ENCODE measurements around the gene BRD4. TPM values are rescaled to one million over a fixed set of nuclear protein-coding genes. Genes with fewer than 3 reads are reported as not detected.
"Not testable (repeated sequence)": the region's sequence is repeated elsewhere in the genome, so short reads cannot be mapped to it uniquely, and the experiment has no call there.

BRD4 gene
- total and polyA plus RNA-seq, 5 experiments from 2014 or later = 10.6 to 180 (median 37.2) TPM

DNA sequence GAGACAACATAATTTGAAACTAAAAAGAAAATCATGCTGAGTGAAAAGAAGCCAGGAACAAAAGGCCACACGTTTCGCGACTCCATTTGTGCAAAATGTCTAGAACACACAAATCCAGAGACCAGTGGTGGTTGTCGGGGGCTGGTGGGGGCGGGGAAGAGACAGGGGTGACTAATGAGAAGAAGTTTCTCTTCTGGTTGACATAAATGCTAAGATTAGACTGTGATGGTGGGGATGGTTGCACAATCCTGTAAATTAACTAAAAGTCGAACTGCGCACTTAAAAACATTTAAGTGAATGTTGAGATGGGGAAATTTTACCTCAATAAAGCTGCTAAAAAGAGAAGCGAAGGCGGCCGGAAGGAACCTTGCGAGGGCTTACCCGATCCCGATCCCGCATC is 40.1 kb upstream of the BRD4 start:
- H3K4me1 Mint-ChIP-seq = peaks cover 7 to 28% (median 20%) of the 10 kb centered on the region in 4 donors
- ATAC-seq = no peak
- peaks cover 0 to 68% (median 4%) of the 10 kb centered on the region in 3 donors for H3K36me3 Mint-ChIP-seq
- H3K27ac Mint-ChIP-seq = no peak overlapping the region
- POLR2A ChIA-PET = interaction anchor here (0.6 kb wide), 1 partner anchor 761 kb away, joined by 4 read pairs; no protein-coding TSS in a partner anchor
- DNase-seq = no peak
- H3K9me3 Mint-ChIP-seq = no peaks in the 10 kb centered on the region
- no peaks in the 10 kb centered on the region for H3K27me3 Mint-ChIP-seq
- no peak overlapping the region for H3K4me3 Mint-ChIP-seq

DNA sequence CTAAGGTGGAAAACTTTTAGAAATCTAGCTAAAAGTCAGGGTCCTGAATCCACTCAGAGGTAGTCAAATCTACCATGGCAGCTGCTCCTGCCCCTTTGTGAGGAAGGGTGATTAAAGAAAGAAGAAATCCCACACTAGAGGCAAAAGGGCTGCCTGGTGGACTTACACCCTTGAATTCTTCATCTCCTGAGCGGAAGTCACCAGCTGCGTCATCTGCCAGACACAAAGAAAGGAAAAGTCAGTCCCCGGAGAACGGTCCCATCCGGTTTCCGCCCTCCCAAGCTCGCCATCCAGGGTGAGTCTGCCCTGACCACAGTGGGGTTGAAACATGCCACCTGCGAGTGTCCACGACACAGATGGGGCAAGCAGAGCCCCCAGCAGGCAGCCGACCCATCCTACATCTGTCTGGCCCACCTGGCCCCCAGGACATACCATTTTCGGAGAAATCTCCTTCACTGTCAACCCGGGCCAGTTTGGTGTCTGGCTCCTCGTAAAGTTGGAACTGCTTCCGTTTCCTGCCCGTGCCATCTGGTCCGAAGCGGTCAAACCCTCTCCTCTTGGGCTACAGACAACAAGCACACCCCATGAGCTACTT is 39.5 kb upstream of the BRD4 start:
- H3K36me3 Mint-ChIP-seq = peaks cover 0 to 72% (median 8%) of the 10 kb centered on the region in 3 donors
- H3K4me1 Mint-ChIP-seq = peaks cover 3 to 22% (median 15%) of the 10 kb centered on the region in 4 donors
- no peak overlapping the region for H3K4me3 Mint-ChIP-seq
- H3K27ac Mint-ChIP-seq = no peak overlapping the region
- H3K9me3 Mint-ChIP-seq = no peaks in the 10 kb centered on the region
- ATAC-seq (no peak), DNase-seq (no peak)
- no peaks in the 10 kb centered on the region for H3K27me3 Mint-ChIP-seq
- POLR2A ChIA-PET = interaction anchor here (0.6 to 1.7 kb wide), 3 partner anchors 8 to 762 kb away, joined by 4 to 10 read pairs (median 4); partner anchors contain the start of genes AKAP8 and AKAP8L

DNA sequence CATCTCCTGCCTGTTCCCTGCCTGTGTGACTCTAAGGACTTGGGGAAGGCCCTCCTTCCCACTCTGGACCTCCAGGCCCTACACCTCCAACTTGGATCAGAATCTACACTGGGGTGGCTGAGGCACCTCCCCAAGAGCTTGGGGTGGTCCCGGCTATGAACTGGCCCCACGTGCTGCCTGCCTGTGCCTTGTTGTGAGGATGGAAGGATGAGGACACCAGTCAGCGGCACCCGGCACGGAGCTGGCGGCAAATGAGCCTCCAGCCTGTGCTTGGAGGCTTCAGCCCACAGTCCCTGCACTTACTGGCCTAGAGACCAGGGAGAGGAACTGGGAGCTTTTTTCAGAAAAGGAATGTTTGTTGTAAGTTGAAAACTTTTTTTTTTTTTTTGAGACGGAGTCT is 38.8 kb upstream of the BRD4 start:
- no peak overlapping the region for H3K4me3 Mint-ChIP-seq
- no peaks in the 10 kb centered on the region for H3K27me3 Mint-ChIP-seq
- H3K36me3 Mint-ChIP-seq = peaks cover 0 to 75% (median 8%) of the 10 kb centered on the region in 3 donors
- POLR2A ChIA-PET = interaction anchor here (1.4 to 1.7 kb wide), 2 partner anchors 9 to 47 kb away, joined by 4 to 10 read pairs; partner anchors contain the start of genes AKAP8 and AKAP8L
- DNase-seq (no peak), ATAC-seq (no peak)
- no peaks in the 10 kb centered on the region for H3K9me3 Mint-ChIP-seq
- H3K27ac Mint-ChIP-seq = no peak overlapping the region
- peaks cover 0 to 17% (median 10%) of the 10 kb centered on the region in 4 donors for H3K4me1 Mint-ChIP-seq

DNA sequence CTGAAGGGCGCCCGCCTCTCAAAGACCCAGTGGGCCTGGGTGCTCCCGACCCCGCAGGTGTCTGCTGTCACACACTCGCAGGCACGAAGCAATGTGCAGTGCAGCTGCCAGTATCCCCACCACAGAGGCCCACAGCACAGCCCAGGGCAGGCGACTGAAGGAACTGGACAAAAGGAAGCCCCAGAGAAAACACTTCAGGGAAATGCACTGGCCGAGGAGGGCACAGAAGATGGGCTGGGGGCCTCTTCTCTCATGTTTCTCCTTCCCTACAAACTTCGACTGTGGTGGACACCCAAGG is 37.2 kb upstream of the BRD4 start:
- Mint-ChIP-seq H3K27me3 (no peaks in the 10 kb centered on the region), H3K27ac (no peak overlapping the region), H3K4me1 (peaks cover 0 to 10% (median 4%) of the 10 kb centered on the region in 4 donors), H3K4me3 (no peak overlapping the region), H3K36me3 (peaks cover 0 to 86% (median 8%) of the 10 kb centered on the region in 3 donors), H3K9me3 (no peaks in the 10 kb centered on the region)
- DNase-seq = no peak
- ATAC-seq = no peak
- POLR2A ChIA-PET = interaction anchor here (1.3 kb wide), 1 partner anchor 10 kb away, joined by 6 read pairs; the partner anchor contains the start of gene AKAP8

DNA sequence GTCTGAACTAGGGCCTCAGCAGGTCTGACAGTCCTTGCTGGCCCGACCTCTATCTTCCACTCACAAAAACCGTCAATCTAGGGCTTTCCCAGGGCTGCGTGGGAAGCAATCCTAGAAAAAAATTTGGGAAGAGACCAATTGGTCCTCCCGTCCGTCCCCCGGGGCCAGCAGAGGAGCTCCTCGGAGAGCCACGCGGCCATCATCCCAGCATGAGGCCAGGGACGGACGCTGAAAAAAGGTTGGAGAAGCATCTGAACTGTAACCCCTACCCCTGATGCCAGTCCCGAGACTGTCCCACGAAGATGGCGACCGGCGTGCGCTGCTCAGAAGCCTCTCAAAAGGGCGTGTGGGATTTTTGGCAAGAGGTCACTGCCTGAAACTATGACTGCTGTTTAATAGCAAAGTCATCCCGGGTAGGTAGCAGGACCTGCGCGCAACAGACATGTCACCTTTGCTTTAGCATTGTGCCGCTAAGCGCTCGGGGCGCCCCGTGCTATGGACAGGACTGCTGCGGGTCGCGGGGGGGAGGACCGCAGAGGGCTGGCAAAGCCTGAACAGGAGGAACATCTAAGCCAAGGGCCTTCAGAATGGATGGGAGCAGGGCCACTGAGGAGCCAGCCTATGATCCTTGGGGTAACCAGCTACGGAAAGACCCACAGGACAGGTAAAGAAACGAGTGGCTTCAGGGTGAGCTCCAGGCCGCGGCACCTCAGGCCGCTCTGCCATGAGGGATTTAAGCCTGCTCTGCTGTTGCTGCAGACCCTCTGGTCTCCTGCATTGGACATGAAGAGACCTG is 36.7 kb upstream of the BRD4 start:
- POLR2A ChIA-PET = interaction anchor here (1.3 kb wide), 1 partner anchor 10 kb away, joined by 6 read pairs; the partner anchor contains the start of gene AKAP8

DNA sequence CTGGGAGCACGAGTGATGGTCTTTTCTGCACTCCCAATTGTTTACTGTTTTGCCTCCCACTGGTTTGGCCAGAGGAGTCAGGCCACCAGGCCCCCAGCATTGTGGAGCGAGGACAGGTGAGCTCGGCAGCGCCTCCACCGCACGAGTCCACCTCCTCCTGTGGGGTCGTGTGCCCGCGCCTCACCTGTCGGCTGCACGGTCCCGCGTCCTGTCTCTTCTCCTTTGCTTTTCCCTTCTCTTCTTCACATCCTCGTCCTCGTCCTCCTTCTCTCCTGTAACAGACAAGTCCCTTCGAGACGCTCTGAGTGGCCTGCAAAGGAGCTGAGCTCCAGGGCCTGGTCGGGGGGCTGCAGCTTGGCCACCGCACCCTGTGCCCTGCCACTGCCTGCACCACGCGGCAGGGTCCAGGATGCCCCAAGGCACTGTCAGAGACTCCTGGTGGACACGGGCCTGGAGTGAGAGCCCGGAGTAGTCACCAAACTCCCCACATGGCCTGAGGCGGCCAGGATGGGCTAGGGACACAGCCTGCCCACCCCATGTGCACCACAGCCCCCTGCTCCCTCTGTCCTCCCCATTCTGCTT is 35.8 kb upstream of the BRD4 start:
- Mint-ChIP-seq H3K27ac (peak overlapping the region in 1 of 10 donors; percentile 53), H3K4me3 (no peak overlapping the region), H3K4me1 (peaks cover 0 to 3% (median 1%) of the 10 kb centered on the region in 4 donors), H3K9me3 (no peaks in the 10 kb centered on the region), H3K27me3 (no peaks in the 10 kb centered on the region), H3K36me3 (peaks cover 0 to 85% (median 11%) of the 10 kb centered on the region in 3 donors)
- POLR2A ChIA-PET = no interaction called here
- ATAC-seq (no peak), DNase-seq (no peak)

More for the DNA sequence above, 36.7 kb upstream of the BRD4 start:
- Mint-ChIP-seq H3K27me3 (no peaks in the 10 kb centered on the region), H3K4me3 (peak overlapping the region in 1 of 10 donors; percentile 51), H3K4me1 (peaks cover 0 to 10% (median 3%) of the 10 kb centered on the region in 4 donors), H3K36me3 (peaks cover 0 to 90% (median 8%) of the 10 kb centered on the region in 3 donors), H3K9me3 (no peaks in the 10 kb centered on the region), H3K27ac (peak overlapping the region in 3 of 10 donors; percentile 18 to 60 (median 53))
- ATAC-seq (no peak), DNase-seq (no peak)

DNA sequence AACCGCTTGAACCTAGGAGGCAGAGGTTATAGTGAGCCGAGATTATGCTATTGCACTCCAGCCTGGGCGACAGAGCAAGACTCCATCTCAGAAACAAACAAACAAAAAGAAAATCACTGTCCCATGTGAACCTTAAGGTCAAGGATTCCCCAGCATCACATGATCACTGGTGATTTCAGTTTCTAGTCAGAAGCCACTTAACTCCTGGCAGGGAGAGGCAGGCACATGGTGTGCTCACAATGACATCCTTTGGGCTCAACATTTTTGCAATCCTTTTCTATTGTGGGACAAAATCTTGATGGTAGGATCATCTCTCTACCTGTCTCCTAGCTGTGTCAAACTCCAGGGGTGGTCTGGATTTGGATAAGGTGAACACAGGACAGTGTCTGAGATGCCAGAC is 35.1 kb upstream of the BRD4 start:
- peaks cover 0 to 81% (median 11%) of the 10 kb centered on the region in 3 donors for H3K36me3 Mint-ChIP-seq

DNA sequence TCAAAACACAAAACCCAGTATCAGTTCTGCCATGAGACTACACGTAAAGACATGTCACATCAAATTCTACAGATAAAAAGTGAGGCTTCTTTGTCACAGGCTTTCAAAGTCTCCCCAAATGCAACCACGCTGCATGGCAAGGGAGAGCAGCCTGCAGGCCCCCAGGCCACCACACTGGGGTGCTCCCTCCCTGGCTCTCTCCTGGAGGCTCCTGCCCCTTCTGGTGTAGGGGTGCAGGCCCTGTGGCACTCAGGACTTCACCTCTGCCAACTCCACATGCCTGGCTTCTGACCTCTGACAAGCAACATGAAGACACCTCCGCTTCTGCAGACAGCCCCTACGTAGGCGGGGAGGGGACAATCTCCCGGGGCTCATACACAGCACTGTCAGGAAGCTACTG is 32.9 kb upstream of the BRD4 start:
- H3K36me3 Mint-ChIP-seq = peaks cover 0 to 81% (median 21%) of the 10 kb centered on the region in 3 donors
- peaks cover 0 to 3% (median 1%) of the 10 kb centered on the region in 4 donors for H3K4me1 Mint-ChIP-seq
- H3K4me3 Mint-ChIP-seq = no peak overlapping the region
- peak overlapping the region in 4 of 10 donors; percentile 18 to 76 (median 48) for H3K27ac Mint-ChIP-seq
- peak in 1 of 2 donors; percentile 48 for ATAC-seq
- DNase-seq = no peak
- POLR2A ChIA-PET = interaction anchor here (0.7 kb wide), 1 partner anchor 92 kb away, joined by 3 read pairs; no protein-coding TSS in a partner anchor
- H3K27me3 Mint-ChIP-seq = no peaks in the 10 kb centered on the region
- H3K9me3 Mint-ChIP-seq = no peaks in the 10 kb centered on the region

More for the DNA sequence above, 35.1 kb upstream of the BRD4 start:
- POLR2A ChIA-PET = no interaction called here
- no peaks in the 10 kb centered on the region for H3K27me3 Mint-ChIP-seq
- DNase-seq (no peak), ATAC-seq (no peak)
- H3K4me1 Mint-ChIP-seq = peaks cover 0 to 3% (median 0%) of the 10 kb centered on the region in 4 donors
- no peaks in the 10 kb centered on the region for H3K9me3 Mint-ChIP-seq
- H3K4me3 Mint-ChIP-seq = no peak overlapping the region
- no peak overlapping the region for H3K27ac Mint-ChIP-seq

DNA sequence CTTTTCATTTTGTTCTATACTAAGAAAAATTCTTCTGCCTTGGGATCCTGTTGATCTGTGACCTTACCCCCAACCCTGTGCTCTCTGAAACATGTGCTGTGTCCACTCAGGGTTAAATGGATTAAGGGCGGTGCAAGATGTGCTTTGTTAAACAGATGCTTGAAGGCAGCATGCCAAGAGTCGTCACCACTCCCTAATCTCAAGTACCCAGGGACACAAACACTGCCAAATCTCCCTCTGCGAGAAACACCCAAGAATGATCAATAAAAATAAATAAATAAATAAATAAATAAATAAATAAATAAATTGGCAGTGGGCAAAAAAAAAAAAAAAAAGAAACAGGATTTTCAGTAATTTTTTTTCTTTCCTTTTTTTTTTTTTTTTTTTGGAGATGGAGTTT is 31.5 kb upstream of the BRD4 start:
- H3K27me3 Mint-ChIP-seq = not testable (repeated sequence)
- POLR2A ChIA-PET = interaction anchor here (0.7 kb wide), 1 partner anchor 180 kb away, joined by 3 read pairs; no protein-coding TSS in a partner anchor

DNA sequence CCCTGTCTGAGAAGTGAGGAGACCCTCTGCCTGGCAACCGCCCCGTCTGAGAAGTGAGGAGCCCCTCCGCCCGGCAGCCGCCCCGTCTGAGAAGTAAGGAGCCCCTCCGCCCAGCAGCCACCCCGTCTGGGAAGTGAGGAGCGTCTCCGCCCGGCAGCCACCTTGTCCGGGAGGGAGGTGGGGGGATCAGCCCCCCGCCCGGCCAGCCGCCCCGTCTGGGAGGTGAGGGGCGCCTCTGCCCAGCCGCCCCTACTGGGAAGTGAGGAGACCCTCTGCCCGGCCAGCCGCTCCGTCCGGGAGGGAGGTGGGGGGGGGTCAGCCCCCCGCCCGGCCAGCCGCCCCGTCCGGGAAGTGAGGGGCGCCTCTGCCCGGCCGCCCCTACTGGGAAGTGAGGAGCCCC is 30.7 kb upstream of the BRD4 start:
- DNase-seq, H3K9me3 Mint-ChIP-seq, POLR2A ChIA-PET, H3K4me3 Mint-ChIP-seq, H3K4me1 Mint-ChIP-seq, H3K27me3 Mint-ChIP-seq, ATAC-seq, H3K27ac Mint-ChIP-seq: not testable (repeated sequence)
- H3K36me3 Mint-ChIP-seq = peaks cover 0 to 85% (median 29%) of the 10 kb centered on the region in 3 donors

More for the DNA sequence above, 31.5 kb upstream of the BRD4 start:
- Mint-ChIP-seq H3K27ac (peak overlapping the region in 1 of 10 donors; percentile 18), H3K36me3 (peaks cover 0 to 84% (median 26%) of the 10 kb centered on the region in 3 donors)
- H3K9me3 Mint-ChIP-seq, H3K4me3 Mint-ChIP-seq, ATAC-seq, DNase-seq, H3K4me1 Mint-ChIP-seq: not testable (repeated sequence)

DNA sequence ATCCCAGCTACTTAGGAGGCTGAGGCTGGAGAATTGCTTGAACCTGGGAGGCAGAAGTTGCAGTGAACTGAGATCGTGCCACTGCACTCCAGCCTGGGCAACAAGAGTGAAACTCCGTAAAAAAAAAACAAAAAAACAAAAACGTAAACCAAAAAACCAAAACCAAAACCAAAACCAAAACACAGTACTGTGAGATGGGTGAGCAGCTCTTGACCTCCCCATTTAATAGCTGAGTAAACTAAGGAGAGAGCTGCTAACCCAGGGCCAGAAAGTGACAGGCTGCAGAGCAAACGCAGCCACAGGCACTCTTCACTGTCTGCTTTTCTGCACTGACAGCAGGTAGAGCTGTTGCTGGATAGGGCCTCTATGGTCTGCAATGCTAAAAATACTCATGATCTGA is 27.7 kb upstream of the BRD4 start:
- POLR2A ChIA-PET = interaction anchor here (0.5 to 1.6 kb wide), 2 partner anchors 19 to 21 kb away, joined by 5 to 9 read pairs; no protein-coding TSS in a partner anchor
- H3K4me3 Mint-ChIP-seq = not testable (repeated sequence)
- H3K27ac Mint-ChIP-seq = peak overlapping the region in 2 of 10 donors; percentile 8 to 36

DNA sequence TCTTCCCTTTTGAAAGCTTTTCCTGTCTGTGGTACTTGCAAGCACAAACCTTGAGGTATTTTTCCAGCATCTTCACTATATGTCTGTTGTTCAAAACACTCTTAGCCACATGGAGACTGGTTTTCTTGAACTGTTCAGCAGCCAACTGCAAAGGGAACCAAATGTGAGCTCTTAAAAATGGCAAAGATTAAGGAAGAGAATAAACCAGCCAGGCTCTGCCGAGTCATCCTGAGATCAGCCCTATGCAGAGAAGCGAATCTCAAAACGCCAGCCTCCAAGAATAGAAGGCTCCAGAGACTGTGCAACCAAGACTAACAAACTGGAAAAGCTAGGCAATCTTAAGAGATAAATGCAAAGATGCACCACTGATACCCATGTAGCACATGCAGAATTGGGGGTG is 26.6 kb upstream of the BRD4 start:
- no peak for DNase-seq
- Mint-ChIP-seq H3K4me1 (peaks cover 0 to 3% (median 1%) of the 10 kb centered on the region in 4 donors), H3K36me3 (peaks cover 0 to 84% (median 34%) of the 10 kb centered on the region in 3 donors), H3K27ac (peak overlapping the region in 3 of 10 donors; percentile 27 to 72 (median 49)), H3K9me3 (no peaks in the 10 kb centered on the region), H3K27me3 (no peaks in the 10 kb centered on the region), H3K4me3 (no peak overlapping the region)
- ATAC-seq = no peak
- POLR2A ChIA-PET = no interaction called here

More for the DNA sequence above, 27.7 kb upstream of the BRD4 start:
- not testable (repeated sequence) for H3K27me3 Mint-ChIP-seq, H3K4me1 Mint-ChIP-seq, DNase-seq, ATAC-seq, H3K9me3 Mint-ChIP-seq
- H3K36me3 Mint-ChIP-seq = peaks cover 0 to 82% (median 30%) of the 10 kb centered on the region in 3 donors
